ENCODE measurements around the gene MTFMT. TPM values are rescaled to one million over a fixed set of nuclear protein-coding genes. Genes with fewer than 3 reads are reported as not detected.

MTFMT gene
- total and polyA plus RNA-seq, 2 of the 4 experiments (the other 2 are of a cell fraction): 8.9 to 21.3 TPM

- Histone ChIP-seq H2AK5ac (ENCODE audit: low read depth, low read length) (no peak overlapping the region), H3K23ac (ENCODE audit: low read depth, low read length) (no peak overlapping the region), H3K36me3 (ENCODE audit: control insufficient read depth, insufficient read depth, low read length) (no peaks in the 10 kb centered on the region), H3K27ac (ENCODE audit: insufficient read depth, low read length) (no peak overlapping the region), H3K79me1 (ENCODE audit: low read depth in 1 of 2, low read length in 2 of 2) (no peaks in the 10 kb centered on the region), H4K5ac (ENCODE audit: low read depth, low read length) (no peak overlapping the region), H4K91ac (ENCODE audit: insufficient read depth, low read depth, low read length) (no peak overlapping the region), H2BK120ac (ENCODE audit: low read depth, low read length) (no peak overlapping the region), H2AK9ac (replicated peaks; ENCODE audit: low read depth, low read length, poor library complexity) (no peak overlapping the region), H2BK20ac (ENCODE audit: low read depth, low read length) (no peak overlapping the region), H3K4me1 (ENCODE audit: control insufficient read depth, insufficient read depth, low read length) (peaks cover 3% of the 10 kb centered on the region; the same call in 1 of the 2 replicates), H3K9ac (ENCODE audit: low read depth, low read length) (no peak overlapping the region), H3K27me3 (ENCODE audit: control insufficient read depth, insufficient read depth, low read length) (no peaks in the 10 kb centered on the region), H3K14ac (replicated peaks; ENCODE audit: low read depth, low read length) (no peak overlapping the region), H3K4me2 (ENCODE audit: low read depth, low read length) (no peak overlapping the region), H3K9me1 (ENCODE audit: insufficient read depth, low read length) (peaks cover 2% of the 10 kb centered on the region; the same call in 1 of the 2 replicates), H2AFZ (replicated peaks; ENCODE audit: low read length, poor library complexity) (no peak overlapping the region), H2BK5ac (ENCODE audit: low read depth, low read length, poor library complexity, severe bottlenecking) (no peak overlapping the region), H2BK15ac (ENCODE audit: low read depth, low read length) (no peak overlapping the region), H3K4me3 (ENCODE audit: insufficient read depth, low read depth, low read length) (no peak overlapping the region), H4K8ac (ENCODE audit: low read depth in 2 of 2, low read length in 2 of 2) (no peak overlapping the region), H3K56ac (ENCODE audit: extremely low read depth, insufficient read depth, low read length) (no peak overlapping the region), H3K9me3 (ENCODE audit: control insufficient read depth, insufficient read depth, low read length) (no peaks in the 10 kb centered on the region), H3K18ac (ENCODE audit: low read depth, low read length) (no peak overlapping the region), H3K4ac (ENCODE audit: low read depth, low read length) (no peak overlapping the region), H4K20me1 (ENCODE audit: insufficient read depth, low read length) (no peaks in the 10 kb centered on the region)
- dilution Hi-C loops (cut with HindIII; ENCODE audit: low sequenced_read_pairs, unreplicated experiment) (no loop called here), intact Hi-C loops (cut with micrococcal nuclease) (loop anchor here (10.0 kb wide), 1 partner anchor 237 kb away; no protein-coding TSS in a partner anchor), in situ Hi-C loops (cut with MboI; ENCODE audit: low sequenced_read_pairs) (loop anchor here (10.0 kb wide), 2 partner anchors 47 to 237 kb away; no protein-coding TSS in a partner anchor)
- BruUV-seq (replicated peaks): no TSS peak
- ATAC-seq (ENCODE audit: low read depth): no peak
- TF ChIP-seq POLR2A (IDR thresholded peaks at IDR 0.05; ENCODE audit: low read depth, low read length): no peak
- no peak for TF ChIP-seq CHD1 (IDR thresholded peaks at IDR 0.05; ENCODE audit: low read depth, low read length)
- TF ChIP-seq CTCF (conservative IDR thresholded peaks at IDR 0.05; ENCODE audit: low read depth, low read length): no peak
- no peak for TF ChIP-seq MXI1 (IDR thresholded peaks at IDR 0.05; ENCODE audit: borderline replicate concordance, low read depth, low read length)
- TF ChIP-seq RFX5 (IDR thresholded peaks at IDR 0.05; ENCODE audit: low read depth, low read length): no peak
- TF ChIP-seq MAZ (IDR thresholded peaks at IDR 0.05; ENCODE audit: borderline replicate concordance, low read depth, low read length): no peak
- TF ChIP-seq SMC3 (IDR thresholded peaks at IDR 0.05; ENCODE audit: low read depth, low read length): no peak
- no peak for TF ChIP-seq BHLHE40 (IDR thresholded peaks at IDR 0.05; ENCODE audit: low read depth, low read length)
- TF ChIP-seq RAD21 (IDR thresholded peaks at IDR 0.05; ENCODE audit: low read length): no peak
- no peak for TF ChIP-seq NFE2L2 (IDR thresholded peaks at IDR 0.05; ENCODE audit: low read depth, low read length)
- TF ChIP-seq ELK1 (IDR thresholded peaks at IDR 0.05; ENCODE audit: borderline replicate concordance, low read depth, low read length): no peak
- no peak for TF ChIP-seq CEBPB (IDR thresholded peaks at IDR 0.05; ENCODE audit: low read depth, low read length)
- no peak for TF ChIP-seq RCOR1 (IDR thresholded peaks at IDR 0.05; ENCODE audit: insufficient replicate concordance, low read length)
- WGBS, 2 experiments (ENCODE audit: extremely low coverage in 2 of 2, insufficient read length in 1 of 2): no CpG with 5 or more reads among the region's 1 CpG
- DNase-seq: no peak
- POLR2A ChIA-PET (ENCODE audit: unreplicated experiment): no interaction called here
- CTCF ChIA-PET: no interaction called here
Observed at GRCh38 chr15:65037309-65037708, 7.9 kb upstream of the MTFMT start.

All from IMR-90 (cell line).